Measurements from ENCODE around the gene PDE9A. TPM values are rescaled to one million over a fixed set of nuclear protein-coding genes. Genes with fewer than 3 reads are reported as not detected.
"Not testable (repeated sequence)": the region's sequence is repeated elsewhere in the genome, so short reads cannot be mapped to it uniquely, and the experiment has no call there.

PDE9A gene
- total and polyA plus RNA-seq, 2 experiments from 2014 or later = 14.3 to 19.6 TPM

DNA sequence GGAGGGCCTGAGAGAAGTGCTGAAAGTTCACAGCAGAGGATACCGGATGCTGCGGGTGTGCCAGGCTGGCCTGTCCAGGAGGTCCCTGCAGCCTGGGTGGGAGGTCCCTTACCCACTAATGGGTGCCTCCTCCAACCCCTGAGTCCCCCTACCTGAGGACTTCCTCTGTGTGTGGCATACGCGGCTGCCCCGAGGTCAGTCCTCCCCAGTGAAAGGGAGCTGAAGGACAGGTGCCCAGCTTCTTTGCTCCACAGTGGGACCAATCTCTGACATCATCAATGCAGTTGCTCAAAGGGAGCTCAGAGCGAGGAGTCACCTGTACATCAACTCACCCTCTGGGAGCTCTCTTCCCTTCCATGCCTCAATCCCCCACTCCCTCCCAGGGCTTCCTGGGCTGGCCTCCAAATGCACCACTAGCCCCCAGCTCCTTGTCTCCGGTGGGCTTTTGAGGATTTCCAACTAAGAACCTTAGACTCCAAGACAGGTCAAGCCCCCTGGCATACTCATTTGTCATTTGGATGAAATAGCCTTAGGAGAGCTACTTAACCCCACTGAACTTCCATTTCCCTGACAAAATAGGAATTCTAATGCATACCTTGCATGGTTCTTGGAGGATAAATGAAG lies 53.9 kb downstream of the PDE9A start:
- DNase-seq (ENCODE audit: low spot score) = no peak
- Histone ChIP-seq H4K20me1 (ENCODE audit: insufficient read depth, poor library complexity, severe bottlenecking) (no peaks in the 10 kb centered on the region), H3K9me2 (replicated peaks; ENCODE audit: insufficient read depth) (no peaks in the 10 kb centered on the region), H3K79me2 (no peaks in the 10 kb centered on the region), H3K36me3 (replicated peaks; ENCODE audit: insufficient read depth, low read depth) (no peaks in the 10 kb centered on the region), H2AFZ (no peak overlapping the region), H3K27me3 (no peaks in the 10 kb centered on the region), H3K4me3 (no peak overlapping the region), H3K4me2 (no peak overlapping the region), H3K9me3 (ENCODE audit: low read depth) (no peaks in the 10 kb centered on the region), H3K27ac (no peak overlapping the region), H3K4me1 (ENCODE audit: insufficient read depth) (no peaks in the 10 kb centered on the region)
- 95% methylated on average over 7 of the region's 7 CpGs for WGBS (ENCODE audit: low lambda C conversion rate, missing lambda C conversion rate)
- no peak for TF ChIP-seq CTCF (IDR thresholded peaks at IDR 0.05; ENCODE audit: poor library complexity)
- TF ChIP-seq EZH2phosphoT487 (IDR thresholded peaks at IDR 0.05; ENCODE audit: low read depth, severe bottlenecking, unreplicated experiment) = no peak

DNA sequence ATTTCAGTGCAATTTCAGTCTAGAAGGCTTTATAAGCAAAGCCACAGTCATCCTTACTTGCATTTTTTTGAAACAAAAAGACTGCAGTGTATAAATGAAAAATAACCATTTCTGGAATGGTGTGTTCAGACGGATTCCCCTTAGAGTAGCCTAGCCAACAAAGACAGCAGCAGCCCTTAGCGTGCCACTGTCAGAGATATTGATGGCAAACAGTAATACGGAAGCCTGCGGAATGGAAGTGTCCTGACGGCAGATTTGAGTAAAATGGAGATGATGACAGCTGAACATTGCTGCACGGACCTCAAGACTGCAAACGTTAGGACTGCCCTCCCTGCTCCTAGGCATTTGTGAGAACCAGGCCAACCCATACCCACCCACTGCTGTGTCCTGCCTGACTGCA lies 54.7 kb downstream of the PDE9A start:
- no peak for DNase-seq (ENCODE audit: low spot score)
- no peaks in the 10 kb centered on the region for H3K4me1 ChIP-seq (ENCODE audit: insufficient read depth)
- no peaks in the 10 kb centered on the region for H3K9me2 ChIP-seq (replicated peaks; ENCODE audit: insufficient read depth)
- no peak overlapping the region for H3K27ac ChIP-seq
- H3K4me3 ChIP-seq = no peak overlapping the region
- H4K20me1 ChIP-seq (ENCODE audit: insufficient read depth, poor library complexity, severe bottlenecking) = no peaks in the 10 kb centered on the region
- no peak overlapping the region for H3K4me2 ChIP-seq
- H2AFZ ChIP-seq = no peak overlapping the region
- 75% methylated on average over 7 of the region's 7 CpGs for WGBS (ENCODE audit: low lambda C conversion rate, missing lambda C conversion rate)
- H3K9me3 ChIP-seq (ENCODE audit: low read depth) = no peaks in the 10 kb centered on the region
- H3K79me2 ChIP-seq = no peaks in the 10 kb centered on the region
- no peaks in the 10 kb centered on the region for H3K27me3 ChIP-seq
- TF ChIP-seq EZH2 (IDR thresholded peaks at IDR 0.05; ENCODE audit: borderline replicate concordance) (no peak), EZH2phosphoT487 (IDR thresholded peaks at IDR 0.05; ENCODE audit: low read depth, severe bottlenecking, unreplicated experiment) (no peak), CTCF (IDR thresholded peaks at IDR 0.05; ENCODE audit: poor library complexity) (no peak)
- H3K36me3 ChIP-seq (replicated peaks; ENCODE audit: insufficient read depth, low read depth) = no peaks in the 10 kb centered on the region

GRCh38 chr21:42708916-42709315 lies 55.5 kb downstream of the PDE9A start:
- H3K9me2 ChIP-seq (replicated peaks; ENCODE audit: insufficient read depth); H3K27me3 ChIP-seq; H3K4me1 ChIP-seq (ENCODE audit: insufficient read depth); H3K36me3 ChIP-seq (replicated peaks; ENCODE audit: insufficient read depth, low read depth); H3K4me3 ChIP-seq; H3K79me2 ChIP-seq; H4K20me1 ChIP-seq (ENCODE audit: insufficient read depth, poor library complexity, severe bottlenecking); H3K9me3 ChIP-seq (ENCODE audit: low read depth); H2AFZ ChIP-seq; H3K4me2 ChIP-seq; DNase-seq (ENCODE audit: low spot score); H3K27ac ChIP-seq: not testable (repeated sequence)
- WGBS (ENCODE audit: low lambda C conversion rate, missing lambda C conversion rate) = 96% methylated on average over 1 of the region's 1 CpG

DNA sequence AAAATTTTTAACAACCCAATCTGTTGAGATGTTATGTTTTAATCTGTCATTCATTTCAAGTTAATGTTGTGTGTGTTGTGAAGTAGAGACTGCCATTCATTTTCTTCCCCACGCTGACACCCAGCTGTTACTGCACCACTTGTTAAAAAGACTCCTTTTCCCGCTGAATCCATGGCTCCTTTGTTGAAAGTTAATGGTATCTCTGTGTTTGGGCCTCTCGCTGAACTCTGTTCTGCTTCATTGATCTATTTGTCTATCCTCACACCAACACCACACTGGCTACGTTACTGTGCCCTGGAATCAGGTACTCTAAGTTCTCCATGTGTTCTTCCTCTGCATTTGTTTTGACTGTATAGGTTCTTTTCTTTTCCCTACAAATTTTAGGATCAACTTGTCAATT lies 58.2 kb downstream of the PDE9A start:
- Histone ChIP-seq H3K9me3 (ENCODE audit: low read depth) (no peaks in the 10 kb centered on the region), H4K20me1 (ENCODE audit: insufficient read depth, poor library complexity, severe bottlenecking) (no peaks in the 10 kb centered on the region), H3K27me3 (no peaks in the 10 kb centered on the region), H2AFZ (no peak overlapping the region), H3K4me3 (no peak overlapping the region), H3K79me2 (no peaks in the 10 kb centered on the region), H3K9me2 (replicated peaks; ENCODE audit: insufficient read depth) (no peaks in the 10 kb centered on the region), H3K4me2 (no peak overlapping the region), H3K27ac (no peak overlapping the region), H3K4me1 (ENCODE audit: insufficient read depth) (peaks cover 13% of the 10 kb centered on the region), H3K36me3 (replicated peaks; ENCODE audit: insufficient read depth, low read depth) (no peaks in the 10 kb centered on the region)
- DNase-seq (ENCODE audit: low spot score) = no peak
- WGBS (ENCODE audit: low lambda C conversion rate, missing lambda C conversion rate) = 78% methylated on average over 4 of the region's 4 CpGs
- TF ChIP-seq EZH2phosphoT487 (IDR thresholded peaks at IDR 0.05; ENCODE audit: low read depth, severe bottlenecking, unreplicated experiment) (no peak), EZH2 (IDR thresholded peaks at IDR 0.05; ENCODE audit: borderline replicate concordance) (no peak), CTCF (IDR thresholded peaks at IDR 0.05; ENCODE audit: poor library complexity) (no peak)

DNA sequence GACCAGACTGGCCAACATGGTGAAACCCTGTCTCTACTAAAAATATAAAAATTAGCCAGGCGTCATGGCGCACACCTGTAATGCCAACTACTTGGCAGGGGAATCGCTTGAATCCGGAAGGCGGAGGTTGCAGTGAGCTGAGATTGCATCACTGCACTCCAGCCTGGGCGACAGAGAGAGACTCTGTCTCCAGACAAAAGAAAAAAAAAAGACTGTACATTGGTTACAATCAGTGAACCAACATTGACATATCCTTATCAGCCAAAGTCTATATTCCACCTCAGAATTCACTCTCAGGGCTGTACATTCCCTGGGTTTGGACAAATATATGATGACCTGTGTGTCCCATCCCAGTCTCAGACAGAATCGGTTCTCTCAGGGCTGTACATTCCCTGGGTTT lies 62.0 kb downstream of the PDE9A start:
- not testable (repeated sequence) for H3K9me3 ChIP-seq (ENCODE audit: low read depth); H3K36me3 ChIP-seq (replicated peaks; ENCODE audit: insufficient read depth, low read depth); H3K79me2 ChIP-seq; DNase-seq (ENCODE audit: low spot score); H3K27me3 ChIP-seq; H4K20me1 ChIP-seq (ENCODE audit: insufficient read depth, poor library complexity, severe bottlenecking); H2AFZ ChIP-seq; H3K9me2 ChIP-seq (replicated peaks; ENCODE audit: insufficient read depth); H3K4me3 ChIP-seq
- Histone ChIP-seq H3K27ac (peak overlapping the region; percentile 89), H3K4me2 (peak overlapping the region; percentile 44), H3K4me1 (ENCODE audit: insufficient read depth) (peaks cover 13% of the 10 kb centered on the region)
- WGBS (ENCODE audit: low lambda C conversion rate, missing lambda C conversion rate) = 78% methylated on average over 7 of the region's 7 CpGs
